A549 (cell line): ENCODE data around the gene MGMT. TPM values are rescaled to one million over a fixed set of nuclear protein-coding genes. Genes with fewer than 3 reads are reported as not detected.

Experiments used
- ATAC-seq, 2 experiments: fragments of 200-7000 bp in 1 of 2; fragments of >200 bp in 1 of 2; cut with Nextera tagmentation in 1 of 2; cut with Tn5 transposase in 1 of 2; 3 replicates each; pipeline versions ENCODE4 v1.8.0 to v1.9.1; 2018 to 2020; ENCODE audit warnings: mild to moderate bottlenecking in 1 of 2, moderate library complexity in 1 of 2
- CTCF ChIA-PET: fragments of 300-600 bp; sonication (Branson Sonifier 250); formaldehyde crosslinking; extraction: SDS; loops from one replicate; lab custom pipeline; 2021; ENCODE audit warnings: antibody characterized with exemption, inconsistent platforms; lab: Yijun Ruan, JAX
- POLR2A ChIA-PET: fragments of 350-600 bp; formaldehyde crosslinking; extraction: SDS; loops from one replicate; lab custom pipeline; 2021; ENCODE audit warnings: antibody characterized with exemption, inconsistent platforms; lab: Yijun Ruan, JAX
- DNase-seq, 2 experiments: peaks; one replicate each; pipeline versions ENCODE4 v3.0.0 to v3.0.0-alpha.2; 2011 to 2016; ENCODE audit warnings: low read depth in 1 of 2, low spot score in 1 of 2
- FAIRE-seq: peaks from 2 replicates; lab custom pipeline; 2011; peaks lifted over from hg19 to GRCh38; lab: Jason Lieb, UNC
- H3K27ac ChIP-seq, 2 experiments: fragments of >200 bp; sonication (Bioruptor Twin); formaldehyde crosslinking; 3 replicates each; pipeline ENCODE4 v1.5.1; 2016 to 2017
- H3K4me1 ChIP-seq: fragments of >200 bp; sonication (Bioruptor Twin); formaldehyde crosslinking; 3 replicates; pipeline ENCODE4 v1.6.1; 2016
- H3K4me2 ChIP-seq: fragments of >200 bp; sonication (Bioruptor Twin); formaldehyde crosslinking; 3 replicates; pipeline ENCODE4 v1.6.1; 2016
- H3K4me3 ChIP-seq: fragments of >200 bp; sonication (Bioruptor Twin); formaldehyde crosslinking; 3 replicates; pipeline ENCODE4 v1.5.1; 2016
- H3K9me3 ChIP-seq: fragments of >200 bp; sonication (Bioruptor Twin); formaldehyde crosslinking; 3 replicates; pipeline ENCODE4 v1.6.1; 2016
- BHLHE40 ChIP-seq: IDR thresholded peaks from 2 replicates; pipeline ENCODE4 v1.6.1; 2012; ENCODE audit warnings: low read depth, low read length, inconsistent platforms
- CBX2 ChIP-seq: fragments of 200-600 bp; sonication (generic); IDR thresholded peaks from 2 replicates; pipeline ENCODE4 v1.6.1; 2016; ENCODE audit warnings: low read depth, mild to moderate bottlenecking, borderline replicate concordance
- CEBPB ChIP-seq, 2 experiments: fragments of >200 bp in 1 of 2; sonication (Bioruptor Twin) in 1 of 2; formaldehyde crosslinking in 1 of 2; IDR thresholded peaks; 2 replicates each; pipeline ENCODE4 v1.6.1; 2012 to 2016
- CHD4 ChIP-seq: fragments of 200-600 bp; sonication (generic); IDR thresholded peaks from 2 replicates; pipeline ENCODE4 v1.6.1; 2016; ENCODE audit warnings: antibody characterized with exemption, mild to moderate bottlenecking, borderline replicate concordance
- EHF ChIP-seq: fragments of 250-450 bp; sonication (Bioruptor Pico); IDR thresholded peaks from 2 replicates; pipeline ENCODE4 v1.5.0; 2020; ENCODE audit warnings: mild to moderate bottlenecking
- EP300 ChIP-seq, 2 experiments: fragments of >200 bp; sonication (Bioruptor Twin); formaldehyde crosslinking; IDR thresholded peaks; 2 replicates in 1 of 2; 3 replicates in 1 of 2; pipeline ENCODE4 v1.6.1; 2016 to 2017
- ESRRA ChIP-seq: fragments of 150-350 bp; IDR thresholded peaks from 2 replicates; pipeline ENCODE4 v1.6.1; 2014; ENCODE audit warnings: mild to moderate bottlenecking, low read length, borderline replicate concordance
- HEYL ChIP-seq: fragments of 250-450 bp; sonication (Bioruptor Pico); IDR thresholded peaks from 2 replicates; pipeline ENCODE4 v1.8.0; 2021; ENCODE audit warnings: mild to moderate bottlenecking, moderate library complexity
- HOXA7 ChIP-seq: fragments of 250-450 bp; sonication (Bioruptor Pico); IDR thresholded peaks from 2 replicates; pipeline ENCODE4 v1.5.0; 2020; ENCODE audit warnings: mild to moderate bottlenecking, moderate library complexity
- HOXB13 ChIP-seq: fragments of 250-450 bp; sonication (Bioruptor Pico); IDR thresholded peaks from 2 replicates; pipeline ENCODE4 v1.5.0; 2020; ENCODE audit warnings: low read depth, mild to moderate bottlenecking, moderate library complexity
- HOXB5 ChIP-seq: fragments of 250-450 bp; sonication (Bioruptor Pico); IDR thresholded peaks from 2 replicates; pipeline ENCODE4 v1.5.0; 2020; ENCODE audit warnings: mild to moderate bottlenecking, moderate library complexity
- KDM1A ChIP-seq: fragments of 200-600 bp; sonication (generic); IDR thresholded peaks from 2 replicates; pipeline ENCODE4 v1.6.1; 2016; ENCODE audit warnings: low read depth, mild to moderate bottlenecking
- KDM5A ChIP-seq: fragments of 200-600 bp; sonication (generic); IDR thresholded peaks from 2 replicates; pipeline ENCODE4 v1.6.1; 2016; ENCODE audit warnings: antibody characterized with exemption, mild to moderate bottlenecking
- MAZ ChIP-seq: fragments of 150-350 bp; IDR thresholded peaks from 2 replicates; pipeline ENCODE4 v1.6.1; 2014; ENCODE audit warnings: antibody characterized with exemption, low read depth, low read length, borderline replicate concordance
- NR3C1 ChIP-seq: fragments of >200 bp; sonication (Bioruptor Twin); formaldehyde crosslinking; IDR thresholded peaks from 3 replicates; pipeline ENCODE4 v1.6.1; 2017
- PHF8 ChIP-seq: fragments of 200-600 bp; sonication (generic); IDR thresholded peaks from 2 replicates; pipeline ENCODE4 v1.6.1; 2016; ENCODE audit warnings: low read depth, mild to moderate bottlenecking, antibody characterized with exemption, moderate library complexity, borderline replicate concordance
- POLR2A ChIP-seq: IDR thresholded peaks from 2 replicates; pipeline ENCODE4 v1.6.1; 2012; ENCODE audit warnings: mild to moderate bottlenecking, low read length
- POLR2AphosphoS2 ChIP-seq: conservative IDR thresholded peaks from 2 replicates; pipeline ENCODE4 v1.6.1; 2012; ENCODE audit warnings: low read length, improper control_type of control experiment, inconsistent platforms
- RCOR1 ChIP-seq: fragments of 150-350 bp; IDR thresholded peaks from 2 replicates; pipeline ENCODE4 v1.6.1; 2014; ENCODE audit warnings: antibody characterized with exemption, low read length, low read depth
- SMC3 ChIP-seq: fragments of >200 bp; sonication (Bioruptor Twin); formaldehyde crosslinking; IDR thresholded peaks from 3 replicates; pipeline ENCODE4 v1.6.1; 2018; ENCODE audit warnings: inconsistent platforms
- TFCP2L1 ChIP-seq: fragments of 250-450 bp; sonication (Bioruptor Pico); IDR thresholded peaks from 2 replicates; pipeline ENCODE4 v1.5.0; 2021; ENCODE audit warnings: mild to moderate bottlenecking
- ZNF302 ChIP-seq: fragments of 250-450 bp; sonication (Bioruptor Pico); IDR thresholded peaks from 2 replicates; pipeline ENCODE4 v1.9.0; 2021; ENCODE audit warnings: inconsistent platforms, mild to moderate bottlenecking, moderate library complexity
- ZSCAN20 ChIP-seq: fragments of 250-450 bp; sonication (Bioruptor Pico); IDR thresholded peaks from 2 replicates; pipeline ENCODE4 v1.8.0; 2022; ENCODE audit warnings: mild to moderate bottlenecking, moderate library complexity
- WGBS: methylation state at CpG from one replicate; pipeline ENCODE4 v1.1.6; 2017; ENCODE audit errors: missing lambda C conversion rate; 5-methylcytosine and 5-hydroxymethylcytosine counted together
- polyA plus RNA-seq, 4 experiments: library from polyadenylated mRNA; depleted of rRNA in 3 of 4; stranded (reverse); fragments of >200 nt; fragmentation: RNase III in 1 of 4; extraction: RNeasy Plus Mini Kit Qiagen cat#74134 plus additional on column Dnase treatment in 1 of 4; gene quantifications; 2 replicates in 3 of 4; 3 replicates in 1 of 4; pipeline ENCODE4 v1.2.3, GENCODE V29; 2011 to 2017
- TF ChIP-seq, protein P1 (sequence below): IDR thresholded peaks from 2 replicates; pipeline ENCODE4 v1.6.1; 2012
- TF ChIP-seq, protein P2 (sequence below): IDR thresholded peaks from 2 replicates; pipeline ENCODE4 v1.6.1; 2012
- TF ChIP-seq, protein P3 (sequence below): fragments of 450-650 bp; IDR thresholded peaks from 2 replicates; pipeline ENCODE4 v1.6.1; 2014; ENCODE audit warnings: antibody characterized with exemption
- TF ChIP-seq, protein P4 (sequence below): fragments of >200 bp; sonication (Bioruptor Twin); formaldehyde crosslinking; IDR thresholded peaks from 3 replicates; pipeline ENCODE4 v1.6.1; 2016
- TF ChIP-seq, protein P5 (sequence below): IDR thresholded peaks from 2 replicates; pipeline ENCODE4 v1.6.1; 2012; ENCODE audit warnings: low read depth, borderline replicate concordance
- TF ChIP-seq, protein P6 (sequence below): fragments of 150-350 bp; IDR thresholded peaks from 2 replicates; pipeline ENCODE4 v1.6.1; 2014; ENCODE audit warnings: low read depth, mild to moderate bottlenecking, low read length
- TF ChIP-seq, protein P7 (sequence below): fragments of >200 bp; sonication (Bioruptor Twin); formaldehyde crosslinking; IDR thresholded peaks from 2 replicates; pipeline ENCODE4 v1.6.1; 2016
- TF ChIP-seq, protein P8 (sequence below): fragments of >200 bp; sonication (Bioruptor Twin); formaldehyde crosslinking; IDR thresholded peaks from 3 replicates; pipeline ENCODE4 v1.5.1; 2016

MGMT gene
- polyA plus RNA-seq, 2 of the 4 experiments (the other 2 are of a cell fraction), result 4.9 to 5.2 TPM

DNA sequence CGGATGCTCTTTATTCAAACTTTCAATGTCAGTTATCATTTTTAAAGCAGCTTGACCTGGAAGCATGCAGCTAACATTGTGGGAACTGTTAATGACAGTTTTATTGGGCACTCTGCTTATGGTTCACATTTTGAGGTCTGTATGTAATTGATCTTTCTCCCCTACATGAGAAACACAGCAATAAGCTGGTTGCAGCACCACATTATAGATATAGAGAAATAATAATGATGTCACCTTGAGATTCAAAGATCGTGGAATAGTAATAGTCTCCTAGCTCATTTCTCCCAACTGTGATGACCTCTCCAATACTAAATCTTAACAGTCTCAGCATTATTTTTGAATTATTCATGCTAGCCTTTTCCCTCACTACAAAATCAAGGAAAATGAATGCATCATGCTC is 22.7 kb upstream of the MGMT start (continued):
- TF ChIP-seq NR3C1 (no peak), BHLHE40 (no peak)
- TF ChIP-seq, protein P1, sequence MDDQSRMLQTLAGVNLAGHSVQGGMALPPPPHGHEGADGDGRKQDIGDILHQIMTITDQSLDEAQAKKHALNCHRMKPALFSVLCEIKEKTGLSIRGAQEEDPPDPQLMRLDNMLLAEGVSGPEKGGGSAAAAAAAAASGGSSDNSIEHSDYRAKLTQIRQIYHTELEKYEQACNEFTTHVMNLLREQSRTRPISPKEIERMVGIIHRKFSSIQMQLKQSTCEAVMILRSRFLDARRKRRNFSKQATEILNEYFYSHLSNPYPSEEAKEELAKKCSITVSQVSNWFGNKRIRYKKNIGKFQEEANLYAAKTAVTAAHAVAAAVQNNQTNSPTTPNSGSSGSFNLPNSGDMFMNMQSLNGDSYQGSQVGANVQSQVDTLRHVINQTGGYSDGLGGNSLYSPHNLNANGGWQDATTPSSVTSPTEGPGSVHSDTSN, result no peak

DNA sequence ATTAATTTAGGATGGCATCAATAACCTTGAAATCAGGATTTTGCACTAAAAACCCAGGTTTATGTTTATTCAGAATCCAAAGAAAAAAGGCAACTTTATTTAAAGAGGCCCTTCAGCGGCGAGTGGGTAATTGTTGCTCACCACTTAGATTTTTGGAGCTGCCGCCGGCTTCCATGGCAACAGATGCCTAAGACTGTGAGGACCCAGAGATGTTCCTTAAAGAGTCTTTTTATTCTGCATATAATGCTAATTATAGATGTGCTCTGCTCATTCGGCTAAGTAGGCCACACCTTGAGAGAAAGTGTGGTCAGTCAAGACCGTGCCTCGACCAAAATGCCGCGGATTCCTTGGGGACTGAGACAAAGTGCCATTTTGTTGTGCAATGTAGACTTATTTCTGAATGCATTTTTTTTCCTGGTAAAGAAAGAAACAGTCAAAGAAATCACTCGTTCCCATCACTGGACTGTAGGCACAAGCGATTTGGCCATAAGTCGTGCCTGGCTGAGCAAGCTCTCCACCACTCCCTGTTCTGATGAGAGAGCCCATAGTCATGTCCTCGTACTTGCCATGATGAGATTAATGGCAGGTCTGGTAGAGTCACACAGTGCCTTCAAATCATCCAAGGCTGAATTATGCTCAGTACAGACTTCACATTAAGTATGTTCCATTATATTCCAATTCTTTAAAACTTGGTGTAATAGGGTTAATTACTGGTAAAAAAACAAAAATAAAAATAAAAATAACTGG is 21.4 kb upstream of the MGMT start:
- no peak overlapping the region for H3K4me2 ChIP-seq
- no peak for ATAC-seq
- 24% methylated on average over 13 of the region's 13 CpGs for WGBS
- CTCF ChIA-PET, result no interaction called here
- TF ChIP-seq MAZ (no peak), HOXB13 (no peak), HOXA7 (CRISPR knock-in tag) (no peak), SMC3 (no peak), KDM5A (no peak), EP300 (IDR thresholded peaks at IDR 0.05) (no peak), ESRRA (no peak), CEBPB (IDR thresholded peaks at IDR 0.05) (no peak), RCOR1 (no peak), POLR2A (no peak), HEYL (CRISPR knock-in tag) (no peak)
- TF ChIP-seq, protein P2, sequence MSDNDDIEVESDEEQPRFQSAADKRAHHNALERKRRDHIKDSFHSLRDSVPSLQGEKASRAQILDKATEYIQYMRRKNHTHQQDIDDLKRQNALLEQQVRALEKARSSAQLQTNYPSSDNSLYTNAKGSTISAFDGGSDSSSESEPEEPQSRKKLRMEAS, result no peak
- TF ChIP-seq, protein P3, sequence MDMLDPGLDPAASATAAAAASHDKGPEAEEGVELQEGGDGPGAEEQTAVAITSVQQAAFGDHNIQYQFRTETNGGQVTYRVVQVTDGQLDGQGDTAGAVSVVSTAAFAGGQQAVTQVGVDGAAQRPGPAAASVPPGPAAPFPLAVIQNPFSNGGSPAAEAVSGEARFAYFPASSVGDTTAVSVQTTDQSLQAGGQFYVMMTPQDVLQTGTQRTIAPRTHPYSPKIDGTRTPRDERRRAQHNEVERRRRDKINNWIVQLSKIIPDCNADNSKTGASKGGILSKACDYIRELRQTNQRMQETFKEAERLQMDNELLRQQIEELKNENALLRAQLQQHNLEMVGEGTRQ, result no peak
- TF ChIP-seq, protein P4, sequence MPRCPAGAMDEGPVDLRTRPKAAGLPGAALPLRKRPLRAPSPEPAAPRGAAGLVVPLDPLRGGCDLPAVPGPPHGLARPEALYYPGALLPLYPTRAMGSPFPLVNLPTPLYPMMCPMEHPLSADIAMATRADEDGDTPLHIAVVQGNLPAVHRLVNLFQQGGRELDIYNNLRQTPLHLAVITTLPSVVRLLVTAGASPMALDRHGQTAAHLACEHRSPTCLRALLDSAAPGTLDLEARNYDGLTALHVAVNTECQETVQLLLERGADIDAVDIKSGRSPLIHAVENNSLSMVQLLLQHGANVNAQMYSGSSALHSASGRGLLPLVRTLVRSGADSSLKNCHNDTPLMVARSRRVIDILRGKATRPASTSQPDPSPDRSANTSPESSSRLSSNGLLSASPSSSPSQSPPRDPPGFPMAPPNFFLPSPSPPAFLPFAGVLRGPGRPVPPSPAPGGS, result no peak
- TF ChIP-seq, protein P5, sequence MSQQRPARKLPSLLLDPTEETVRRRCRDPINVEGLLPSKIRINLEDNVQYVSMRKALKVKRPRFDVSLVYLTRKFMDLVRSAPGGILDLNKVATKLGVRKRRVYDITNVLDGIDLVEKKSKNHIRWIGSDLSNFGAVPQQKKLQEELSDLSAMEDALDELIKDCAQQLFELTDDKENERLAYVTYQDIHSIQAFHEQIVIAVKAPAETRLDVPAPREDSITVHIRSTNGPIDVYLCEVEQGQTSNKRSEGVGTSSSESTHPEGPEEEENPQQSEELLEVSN, result no peak
- TF ChIP-seq, protein P6, sequence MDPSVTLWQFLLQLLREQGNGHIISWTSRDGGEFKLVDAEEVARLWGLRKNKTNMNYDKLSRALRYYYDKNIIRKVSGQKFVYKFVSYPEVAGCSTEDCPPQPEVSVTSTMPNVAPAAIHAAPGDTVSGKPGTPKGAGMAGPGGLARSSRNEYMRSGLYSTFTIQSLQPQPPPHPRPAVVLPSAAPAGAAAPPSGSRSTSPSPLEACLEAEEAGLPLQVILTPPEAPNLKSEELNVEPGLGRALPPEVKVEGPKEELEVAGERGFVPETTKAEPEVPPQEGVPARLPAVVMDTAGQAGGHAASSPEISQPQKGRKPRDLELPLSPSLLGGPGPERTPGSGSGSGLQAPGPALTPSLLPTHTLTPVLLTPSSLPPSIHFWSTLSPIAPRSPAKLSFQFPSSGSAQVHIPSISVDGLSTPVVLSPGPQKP, result no peak
- TF ChIP-seq, all 56 proteins: peak for 0
- Histone ChIP-seq H3K9me3 (no peaks in the 10 kb centered on the region), H3K27ac (no peak overlapping the region), H3K4me3 (no peak overlapping the region), H3K4me1 (no peaks in the 10 kb centered on the region)
- no peak for FAIRE-seq
- POLR2A ChIA-PET, result no interaction called here
- DNase-seq, result no peak

DNA sequence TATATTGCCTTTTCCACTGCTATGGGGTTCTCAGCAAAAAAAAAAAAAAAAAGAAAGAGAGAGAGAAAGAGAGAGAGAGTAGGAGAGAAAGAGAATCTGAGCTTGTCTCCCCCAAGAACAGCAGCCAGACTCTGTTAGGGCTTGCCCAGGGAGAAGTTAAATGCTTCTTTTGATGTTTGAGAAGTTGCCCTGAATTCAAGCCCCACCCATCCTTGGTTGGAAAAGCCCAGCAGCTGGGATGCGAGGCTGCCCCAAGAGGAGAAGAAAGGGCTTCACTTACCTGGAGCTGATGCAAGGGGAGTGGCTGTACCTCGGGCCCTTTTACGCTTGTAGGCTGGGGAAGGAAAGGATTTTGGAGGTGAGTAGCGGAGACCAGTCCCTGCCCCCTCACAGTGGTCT is 20.9 kb upstream of the MGMT start:
- Histone ChIP-seq H3K9me3 (no peaks in the 10 kb centered on the region), H3K4me1 (no peaks in the 10 kb centered on the region), H3K4me3 (no peak overlapping the region), H3K4me2 (no peak overlapping the region), H3K27ac (no peak overlapping the region)
- FAIRE-seq (no peak), ATAC-seq (no peak), DNase-seq (no peak)
- WGBS, result 14% methylated on average over 4 of the region's 4 CpGs
- CTCF ChIA-PET, result no interaction called here
- POLR2A ChIA-PET, result no interaction called here
- TF ChIP-seq RCOR1 (no peak), ZSCAN20 (CRISPR knock-in tag) (no peak), CHD4 (no peak), TFCP2L1 (CRISPR knock-in tag) (no peak), HOXB5 (CRISPR knock-in tag) (no peak), KDM1A (no peak), PHF8 (no peak), EP300 (IDR thresholded peaks at IDR 0.05) (no peak), EHF (no peak), CBX2 (no peak), POLR2AphosphoS2 (no peak), ZNF302 (no peak)
- TF ChIP-seq, protein P7, sequence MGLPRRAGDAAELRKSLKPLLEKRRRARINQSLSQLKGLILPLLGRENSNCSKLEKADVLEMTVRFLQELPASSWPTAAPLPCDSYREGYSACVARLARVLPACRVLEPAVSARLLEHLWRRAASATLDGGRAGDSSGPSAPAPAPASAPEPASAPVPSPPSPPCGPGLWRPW, result no peak
- TF ChIP-seq, protein P8, sequence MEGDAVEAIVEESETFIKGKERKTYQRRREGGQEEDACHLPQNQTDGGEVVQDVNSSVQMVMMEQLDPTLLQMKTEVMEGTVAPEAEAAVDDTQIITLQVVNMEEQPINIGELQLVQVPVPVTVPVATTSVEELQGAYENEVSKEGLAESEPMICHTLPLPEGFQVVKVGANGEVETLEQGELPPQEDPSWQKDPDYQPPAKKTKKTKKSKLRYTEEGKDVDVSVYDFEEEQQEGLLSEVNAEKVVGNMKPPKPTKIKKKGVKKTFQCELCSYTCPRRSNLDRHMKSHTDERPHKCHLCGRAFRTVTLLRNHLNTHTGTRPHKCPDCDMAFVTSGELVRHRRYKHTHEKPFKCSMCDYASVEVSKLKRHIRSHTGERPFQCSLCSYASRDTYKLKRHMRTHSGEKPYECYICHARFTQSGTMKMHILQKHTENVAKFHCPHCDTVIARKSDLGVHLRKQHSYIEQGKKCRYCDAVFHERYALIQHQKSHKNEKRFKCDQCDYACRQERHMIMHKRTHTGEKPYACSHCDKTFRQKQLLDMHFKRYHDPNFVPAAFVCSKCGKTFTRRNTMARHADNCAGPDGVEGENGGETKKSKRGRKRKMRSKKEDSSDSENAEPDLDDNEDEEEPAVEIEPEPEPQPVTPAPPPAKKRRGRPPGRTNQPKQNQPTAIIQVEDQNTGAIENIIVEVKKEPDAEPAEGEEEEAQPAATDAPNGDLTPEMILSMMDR, result no peak
